Type B pancreatic cell (in vitro differentiated cells): ENCODE measurements around the gene CRB1. TPM values are rescaled to one million over a fixed set of nuclear protein-coding genes. Genes with fewer than 3 reads are reported as not detected.

Experiments
- DNase-seq: peaks from one replicate; pipeline ENCODE4 v3.0.0; 2021; ENCODE audit warnings: mixed read lengths; ENCODE audit not compliant: unreplicated experiment; ENCODE audit errors: extremely low spot score
- H3K27ac Mint-ChIP-seq: 2 replicates; pipeline ENCODE4 v1.8.0; 2021; ENCODE audit warnings: mild to moderate bottlenecking, mixed read lengths
- H3K27me3 Mint-ChIP-seq: 2 replicates; pipeline ENCODE4 v1.8.0; 2021; ENCODE audit warnings: mixed read lengths
- H3K36me3 Mint-ChIP-seq: 2 replicates; pipeline ENCODE4 v1.8.0; 2021; ENCODE audit warnings: mixed read lengths
- H3K4me1 Mint-ChIP-seq: one replicate; pipeline ENCODE4 v1.8.0; 2021; ENCODE audit warnings: mixed read lengths; ENCODE audit not compliant: unreplicated experiment
- H3K4me3 Mint-ChIP-seq: 2 replicates; pipeline ENCODE4 v1.8.0; 2021; ENCODE audit warnings: mild to moderate bottlenecking, mixed read lengths
- H3K9me3 Mint-ChIP-seq: 2 replicates; pipeline ENCODE4 v1.8.0; 2021; ENCODE audit warnings: mixed read lengths
- CTCF ChIP-seq: fragments of 200-600 bp; sonication (generic); conservative IDR thresholded peaks from 2 replicates; pipeline ENCODE4 v1.5.0; 2021; ENCODE audit warnings: antibody characterized with exemption, mild to moderate bottlenecking
- total RNA-seq: library from RNA; stranded (reverse); gene quantifications from 2 replicates; pipeline ENCODE4 v1.2.1, GENCODE V29; 2021; ENCODE audit warnings: low replicate concordance

The CRB1 gene
- total RNA-seq, 1 donor from 2014 or later = 5.7 TPM

- no peak for DNase-seq
- H3K36me3 Mint-ChIP-seq = no peaks in the 10 kb centered on the region
- H3K9me3 Mint-ChIP-seq = no peaks in the 10 kb centered on the region
- no peak overlapping the region for H3K4me3 Mint-ChIP-seq
- peaks cover 27% of the 10 kb centered on the region for H3K4me1 Mint-ChIP-seq
- H3K27ac Mint-ChIP-seq = no peak overlapping the region
- H3K27me3 Mint-ChIP-seq = no peaks in the 10 kb centered on the region
- TF ChIP-seq CTCF = no peak
These were observed 167.2 kb downstream of the CRB1 start for GRCh38 chr1:197435224-197435623.

DNA sequence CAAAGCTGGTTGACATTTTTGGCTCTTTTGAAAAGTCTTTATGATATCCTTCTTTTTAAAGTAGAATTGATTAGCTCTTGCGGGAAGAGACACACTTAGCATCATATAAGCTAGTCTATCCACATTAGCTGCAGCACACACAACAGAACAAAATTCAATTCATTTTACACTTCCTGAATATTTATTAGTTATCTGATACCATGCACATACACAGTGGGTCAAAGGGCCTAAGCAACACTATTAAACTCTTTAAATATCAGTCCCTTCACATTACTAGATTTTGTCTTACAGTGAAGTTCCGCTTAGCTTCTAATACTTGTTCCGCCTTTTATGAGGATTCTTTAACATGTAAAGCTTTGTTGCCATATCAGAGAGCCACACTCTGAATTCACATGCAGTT lies 169.5 kb downstream of the CRB1 start:
- no peak for DNase-seq
- peak overlapping the region; percentile 38 for H3K27ac Mint-ChIP-seq

DNA sequence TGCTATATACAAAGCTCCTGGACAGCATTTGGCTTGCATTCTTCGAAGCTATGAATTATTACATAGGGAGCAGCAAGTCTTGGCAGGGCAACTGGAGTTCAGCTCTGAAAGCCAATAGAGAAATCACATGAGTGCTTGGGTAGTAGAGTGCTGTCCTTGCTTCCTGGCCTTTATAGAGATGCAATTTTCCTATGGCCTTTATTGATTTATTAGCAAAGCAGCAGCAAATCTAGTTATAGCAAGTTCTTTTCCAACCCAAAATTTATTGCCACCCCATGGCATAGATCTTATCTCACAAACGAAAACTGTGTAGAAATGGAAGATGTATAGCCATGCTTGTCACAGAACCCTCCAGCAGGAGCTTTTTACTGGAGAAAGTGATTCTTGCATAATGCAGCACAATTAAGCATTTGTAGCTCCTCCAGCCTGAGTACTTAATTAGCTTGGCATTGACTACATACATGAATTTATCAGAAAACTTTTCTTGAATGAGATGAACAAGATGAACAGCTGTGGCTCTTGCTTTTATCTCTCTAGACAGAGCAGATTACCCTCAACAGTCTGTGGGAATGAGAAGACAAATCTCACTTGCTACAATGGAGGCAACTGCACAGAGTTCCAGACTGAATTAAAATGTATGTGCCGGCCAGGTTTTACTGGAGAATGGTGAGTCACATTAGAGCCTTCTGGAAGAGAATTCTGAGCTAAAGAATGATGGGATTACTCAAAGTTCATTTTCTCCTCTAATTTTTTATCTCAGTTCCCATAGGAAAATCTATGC lies 170.1 kb downstream of the CRB1 start:
- H3K36me3 Mint-ChIP-seq = no peaks in the 10 kb centered on the region
- H3K27me3 Mint-ChIP-seq = no peaks in the 10 kb centered on the region
- peak overlapping the region; percentile 44 for H3K4me3 Mint-ChIP-seq
- no peaks in the 10 kb centered on the region for H3K9me3 Mint-ChIP-seq
- H3K4me1 Mint-ChIP-seq = peaks cover 27% of the 10 kb centered on the region
- peak overlapping the region; percentile 38 for H3K27ac Mint-ChIP-seq
- no peak for TF ChIP-seq CTCF
- DNase-seq = no peak

More for the DNA sequence above, 169.5 kb downstream of the CRB1 start:
- Mint-ChIP-seq H3K4me3 (peak overlapping the region; percentile 19), H3K27me3 (no peaks in the 10 kb centered on the region), H3K4me1 (peaks cover 27% of the 10 kb centered on the region), H3K36me3 (no peaks in the 10 kb centered on the region), H3K9me3 (no peaks in the 10 kb centered on the region)
- no peak for TF ChIP-seq CTCF

DNA sequence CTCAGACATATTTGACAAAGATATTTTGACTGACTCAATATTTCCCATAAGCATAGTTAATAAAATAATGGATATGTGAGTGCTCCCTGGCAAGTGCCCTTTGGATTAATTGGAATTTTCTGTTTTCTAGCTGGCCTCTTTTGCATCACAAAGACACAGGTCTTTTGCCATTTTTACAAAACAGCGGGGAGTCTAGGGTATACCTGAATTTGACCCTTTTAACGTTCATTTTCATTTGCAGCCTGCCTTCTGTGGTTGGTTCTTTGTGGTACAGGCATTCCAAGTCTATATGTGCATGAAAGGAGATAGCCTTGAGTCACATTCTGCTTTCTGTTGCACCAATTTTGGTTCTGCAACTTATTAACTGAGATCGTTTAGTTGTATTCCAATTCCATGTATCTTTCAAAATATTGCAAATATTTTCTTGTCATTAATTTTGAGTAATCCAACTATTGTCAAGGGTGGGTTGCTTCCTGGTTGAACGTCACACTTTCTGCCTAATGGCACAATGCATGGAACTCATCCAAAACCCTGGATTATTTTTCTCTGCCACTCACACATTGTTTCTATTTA lies 171.7 kb downstream of the CRB1 start:
- peak overlapping the region; percentile 30 for H3K27ac Mint-ChIP-seq
- TF ChIP-seq CTCF = no peak

DNA sequence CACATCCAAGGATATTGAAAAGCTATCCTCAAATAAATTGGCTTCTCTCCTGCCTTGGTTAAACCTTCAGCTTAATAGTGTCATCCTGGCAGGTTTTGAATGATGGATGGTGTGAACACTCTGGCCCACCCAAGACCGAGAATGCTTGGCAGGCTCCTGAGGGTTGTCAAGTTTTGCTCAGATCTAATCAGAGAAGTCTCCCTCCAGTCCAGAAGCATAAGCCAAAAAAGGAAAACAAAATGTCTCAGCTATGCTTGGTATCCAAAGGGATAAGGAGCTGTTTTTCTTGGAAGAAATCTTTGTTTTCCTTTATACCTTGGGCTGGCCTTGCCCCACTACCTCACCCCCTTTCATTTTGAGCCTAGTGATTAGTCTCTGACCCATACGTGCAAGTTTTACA lies 172.7 kb downstream of the CRB1 start:
- no peaks in the 10 kb centered on the region for H3K36me3 Mint-ChIP-seq
- no peaks in the 10 kb centered on the region for H3K27me3 Mint-ChIP-seq
- no peaks in the 10 kb centered on the region for H3K9me3 Mint-ChIP-seq
- peak overlapping the region; percentile 57 for H3K4me3 Mint-ChIP-seq
- H3K27ac Mint-ChIP-seq = no peak overlapping the region
- DNase-seq = no peak
- H3K4me1 Mint-ChIP-seq = peaks cover 18% of the 10 kb centered on the region
- TF ChIP-seq CTCF = no peak

More for the DNA sequence above, 171.7 kb downstream of the CRB1 start:
- no peak for DNase-seq
- H3K4me3 Mint-ChIP-seq = peak overlapping the region; percentile 48
- peaks cover 26% of the 10 kb centered on the region for H3K4me1 Mint-ChIP-seq
- H3K27me3 Mint-ChIP-seq = no peaks in the 10 kb centered on the region
- H3K36me3 Mint-ChIP-seq = no peaks in the 10 kb centered on the region
- no peaks in the 10 kb centered on the region for H3K9me3 Mint-ChIP-seq
